Adrenal gland (tissue), 12 donors: ENCODE results near the gene TNS3. TPM values are rescaled to one million over a fixed set of nuclear protein-coding genes. Genes with fewer than 3 reads are reported as not detected.

Experiments
- DNase-seq, 7 donors: peaks; one replicate each; pipeline ENCODE4 v3.0.0-alpha.2; 2019 to 2020
- H3K27ac ChIP-seq, 5 donors: fragments of 200-600 bp; sonication (generic) in 4 of 5; 1 replicate in 3 of 5; 2 replicates in 2 of 5; pipeline versions ENCODE4 v1.5.1 to v1.8.0; 2016 to 2020; ENCODE audit warnings: mild to moderate bottlenecking in 1 of 5
- H3K27me3 ChIP-seq: fragments of 200-600 bp; 2 replicates; pipeline ENCODE4 v1.8.0; 2021
- H3K36me3 ChIP-seq, 2 donors: fragments of 200-600 bp; replicated peaks in 1 of 2; 1 replicate in 1 of 2; 2 replicates in 1 of 2; pipeline versions ENCODE4 v1.5.1 to v1.8.0; 2018 to 2022
- H3K4me1 ChIP-seq, 2 donors: fragments of 200-600 bp; replicated peaks in 1 of 2; 1 replicate in 1 of 2; 2 replicates in 1 of 2; pipeline versions ENCODE4 v1.5.1 to v1.8.0; 2018 to 2021
- H3K4me3 ChIP-seq, 4 donors: fragments of 200-600 bp; sonication (generic) in 3 of 4; one replicate each; pipeline ENCODE4 v1.5.1; 2016 to 2018
- H3K9me3 ChIP-seq, 3 donors: fragments of 200-600 bp; sonication (generic) in 1 of 3; replicated peaks in 1 of 3; 1 replicate in 2 of 3; 2 replicates in 1 of 3; pipeline versions ENCODE4 v1.5.1 to v1.8.0; 2016 to 2021
- POLR2A ChIP-seq, 2 donors: fragments of 450-650 bp; IDR thresholded peaks; one replicate each; pipeline ENCODE4 v1.6.1; 2017; ENCODE audit warnings: antibody characterized with exemption in 2 of 2, mild to moderate bottlenecking in 2 of 2, moderate library complexity in 1 of 2
- WGBS, 4 donors: extraction: QIAGEN DNeasy Blood & Tissue Kit in 2 of 4; methylation state at CpG; one replicate each; pipeline versions ENCODE4 v1.1.5 to v1.1.7; 2013 to 2017; 5-methylcytosine and 5-hydroxymethylcytosine counted together
- intact Hi-C, 2 donors: fragments of 100-400 bp; cut with DNase I; formaldehyde crosslinking; loops; one replicate each; pipeline versions ENCODE4 v1.14.1 to v1.15.0; 2022 to 2023
- polyA plus RNA-seq, 3 donors: library from polyadenylated mRNA; stranded (reverse); fragments of 200-250 nt in 2 of 3; fragments of 350-450 nt in 1 of 3; fragmentation: Illumina TruSeq in 1 of 3; extraction: RNeasy Lipid Tissue Mini Kit (QIAGEN cat#74804) in 1 of 3; gene quantifications; one replicate each; pipeline ENCODE4 v1.2.3, GENCODE V29; 2013 to 2014
- total RNA-seq, 9 donors: library from RNA; depleted of rRNA in 4 of 9; stranded (reverse); fragments of >200 nt in 4 of 9; fragments of 120-200 nt in 1 of 9; fragmentation: NEBNext Ultra II Directional in 1 of 9; extraction: Animal tissue kit (Norgen Biotek cat#: 25700) in 1 of 9; gene quantifications; one replicate each; pipeline versions ENCODE4 v1.1.0 to v1.2.4, GENCODE V29; 2013 to 2023
- TF ChIP-seq, protein P1 (sequence below), 6 experiments: fragments of 450-650 bp in 4 of 6; fragments of 200-600 bp in 2 of 6; sonication (generic) in 1 of 6; IDR thresholded peaks; 1 replicate in 5 of 6; 2 replicates in 1 of 6; pipeline versions ENCODE4 v1.5.1 to v1.8.0; 2016 to 2021; ENCODE audit warnings: antibody characterized with exemption in 6 of 6, mild to moderate bottlenecking in 2 of 6, moderate library complexity in 1 of 6
- donor health status: healthy with polysubstance abuse.
- donor health status: Bipolar disorder and iron deficiency.
- donor health status: DM: yes; HTN: yes; CAD: no.
- donor health status: DM: no; HTN: no; CAD: no.
- donor health status: DM: no; HTN: no; CAD: no.
- donor health status: DM: yes; HTN: yes; CAD: no.

TNS3 gene
- total and polyA plus RNA-seq, 12 donors: 21.0 to 188 (median 99.8) TPM

- H3K4me3 ChIP-seq: no peak overlapping the region
- no peaks in the 10 kb centered on the region for H3K9me3 ChIP-seq
- TF ChIP-seq POLR2A (IDR thresholded peaks at IDR 0.05): no peak
- TF ChIP-seq, protein P1, sequence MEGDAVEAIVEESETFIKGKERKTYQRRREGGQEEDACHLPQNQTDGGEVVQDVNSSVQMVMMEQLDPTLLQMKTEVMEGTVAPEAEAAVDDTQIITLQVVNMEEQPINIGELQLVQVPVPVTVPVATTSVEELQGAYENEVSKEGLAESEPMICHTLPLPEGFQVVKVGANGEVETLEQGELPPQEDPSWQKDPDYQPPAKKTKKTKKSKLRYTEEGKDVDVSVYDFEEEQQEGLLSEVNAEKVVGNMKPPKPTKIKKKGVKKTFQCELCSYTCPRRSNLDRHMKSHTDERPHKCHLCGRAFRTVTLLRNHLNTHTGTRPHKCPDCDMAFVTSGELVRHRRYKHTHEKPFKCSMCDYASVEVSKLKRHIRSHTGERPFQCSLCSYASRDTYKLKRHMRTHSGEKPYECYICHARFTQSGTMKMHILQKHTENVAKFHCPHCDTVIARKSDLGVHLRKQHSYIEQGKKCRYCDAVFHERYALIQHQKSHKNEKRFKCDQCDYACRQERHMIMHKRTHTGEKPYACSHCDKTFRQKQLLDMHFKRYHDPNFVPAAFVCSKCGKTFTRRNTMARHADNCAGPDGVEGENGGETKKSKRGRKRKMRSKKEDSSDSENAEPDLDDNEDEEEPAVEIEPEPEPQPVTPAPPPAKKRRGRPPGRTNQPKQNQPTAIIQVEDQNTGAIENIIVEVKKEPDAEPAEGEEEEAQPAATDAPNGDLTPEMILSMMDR (IDR thresholded peaks at IDR 0.05): no peak
- H3K36me3 ChIP-seq: peaks cover 0 to 25% of the 10 kb centered on the region in 2 donors
- WGBS, 4 donors: 66 to 96% (median 81%) methylated on average over 3 of the region's 3 CpGs
- H3K4me1 ChIP-seq: no peaks in the 10 kb centered on the region
- H3K27ac ChIP-seq: no peak overlapping the region
- DNase-seq: no peak
- no peaks in the 10 kb centered on the region for H3K27me3 ChIP-seq
- intact Hi-C loops: no loop called here
These were observed 274.6 kb downstream of the TNS3 start for GRCh38 chr7:47307311-47307710.

DNA sequence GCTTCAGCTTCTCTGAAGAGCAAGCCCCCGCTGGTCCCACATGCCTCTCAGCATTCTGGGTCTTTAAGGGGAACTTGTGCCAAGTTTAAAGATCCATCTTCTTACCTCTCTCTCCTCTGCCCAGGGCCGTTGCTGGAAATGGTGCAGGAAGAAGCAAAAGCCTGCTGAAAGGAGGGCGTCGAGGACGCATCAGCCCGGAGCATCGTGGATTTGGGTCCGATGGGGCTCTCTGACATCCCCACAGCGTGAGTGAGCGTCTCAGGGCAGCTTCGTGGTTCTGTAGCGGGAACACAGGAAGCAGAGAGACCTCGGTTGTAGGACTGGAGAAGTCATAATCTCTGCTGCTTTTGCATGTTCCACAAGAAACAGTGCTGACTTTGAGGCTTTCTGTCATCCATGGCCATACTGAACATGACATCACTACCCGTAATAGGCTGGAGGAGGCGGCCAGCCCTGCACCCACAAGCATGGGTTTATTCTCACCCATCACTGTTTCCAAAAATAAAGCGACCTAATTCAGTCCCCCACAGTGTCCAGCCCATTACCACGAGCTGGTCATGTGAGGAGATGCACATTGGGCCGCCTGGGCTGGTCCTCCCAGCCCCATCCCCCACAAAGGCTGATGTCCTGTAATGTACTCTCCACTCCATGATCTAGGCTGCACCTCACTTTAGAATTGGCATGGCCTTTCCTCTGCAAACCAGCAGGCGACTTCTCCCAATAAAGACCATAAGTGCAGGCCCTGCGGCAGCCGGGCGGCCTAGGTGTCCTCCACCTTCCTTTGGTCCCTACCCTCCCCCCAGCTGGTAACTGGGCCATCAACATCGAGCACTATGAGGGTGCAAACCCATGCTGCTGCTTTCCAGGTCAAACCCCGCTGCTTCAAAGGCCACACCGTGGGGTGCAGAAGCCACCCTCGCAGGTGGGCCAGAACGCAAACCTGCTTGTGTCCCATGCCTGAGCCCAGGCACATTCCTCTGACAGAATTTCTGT is 276.9 kb downstream of the TNS3 start:
- Histone ChIP-seq H3K4me1 (no peaks in the 10 kb centered on the region), H3K27ac (no peak overlapping the region), H3K36me3 (peaks cover 0 to 48% of the 10 kb centered on the region in 2 donors), H3K4me3 (no peak overlapping the region), H3K9me3 (no peaks in the 10 kb centered on the region), H3K27me3 (no peaks in the 10 kb centered on the region)
- intact Hi-C loops: no loop called here
- DNase-seq: peak in 1 of 7 donors; percentile 9
- WGBS, 4 donors: 88 to 92% (median 89%) methylated on average over 22 to 27 of the region's 27 CpGs
- TF ChIP-seq, protein P1 (IDR thresholded peaks at IDR 0.05): no peak
- no peak for TF ChIP-seq POLR2A (IDR thresholded peaks at IDR 0.05)

DNA sequence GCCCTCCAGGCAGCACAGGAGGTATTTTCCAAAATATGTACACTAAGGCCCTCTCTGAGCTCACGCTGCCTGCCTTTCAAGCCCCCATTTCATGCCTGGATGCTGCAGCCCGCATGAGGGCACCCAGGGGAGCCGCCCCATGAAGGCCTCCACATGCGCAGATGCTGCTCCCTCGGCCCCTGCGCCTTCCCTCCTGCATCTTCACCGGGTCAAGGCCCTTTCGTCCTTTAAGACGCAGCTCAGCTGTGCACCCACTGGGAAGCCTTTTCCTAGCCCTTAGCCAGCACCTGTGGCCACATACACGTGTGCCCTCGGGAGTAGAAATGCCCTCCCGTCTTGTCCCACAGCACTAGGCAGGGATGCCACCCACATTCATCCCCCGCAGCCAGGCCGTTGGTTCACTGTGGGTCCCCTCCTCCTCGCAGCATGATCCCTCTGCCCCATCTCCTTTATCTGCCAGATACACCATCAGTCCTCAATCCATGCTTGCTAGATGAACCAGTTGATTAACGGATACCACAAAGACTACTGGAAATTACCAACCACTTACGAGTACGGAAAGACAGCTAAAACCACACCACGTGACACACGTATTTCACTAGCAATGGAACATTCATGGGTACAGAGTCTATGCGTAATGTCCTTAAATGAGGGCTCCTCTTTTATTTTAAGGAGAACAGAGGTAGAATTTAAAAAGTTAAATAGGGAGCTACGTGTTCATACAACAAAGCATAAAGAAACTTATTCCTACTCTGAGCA is 278.0 kb downstream of the TNS3 start:
- 85 to 94% (median 89%) methylated on average over 16 to 22 of the region's 22 CpGs for WGBS, 4 donors
- H3K27ac ChIP-seq: no peak overlapping the region
- intact Hi-C loops: no loop called here
- no peaks in the 10 kb centered on the region for H3K27me3 ChIP-seq
- TF ChIP-seq, protein P1 (IDR thresholded peaks at IDR 0.05): no peak
- no peak for TF ChIP-seq POLR2A (IDR thresholded peaks at IDR 0.05)
- no peaks in the 10 kb centered on the region for H3K9me3 ChIP-seq
- peaks cover 0 to 48% of the 10 kb centered on the region in 2 donors for H3K36me3 ChIP-seq
- no peak overlapping the region for H3K4me3 ChIP-seq
- H3K4me1 ChIP-seq: no peaks in the 10 kb centered on the region
- no peak for DNase-seq

DNA sequence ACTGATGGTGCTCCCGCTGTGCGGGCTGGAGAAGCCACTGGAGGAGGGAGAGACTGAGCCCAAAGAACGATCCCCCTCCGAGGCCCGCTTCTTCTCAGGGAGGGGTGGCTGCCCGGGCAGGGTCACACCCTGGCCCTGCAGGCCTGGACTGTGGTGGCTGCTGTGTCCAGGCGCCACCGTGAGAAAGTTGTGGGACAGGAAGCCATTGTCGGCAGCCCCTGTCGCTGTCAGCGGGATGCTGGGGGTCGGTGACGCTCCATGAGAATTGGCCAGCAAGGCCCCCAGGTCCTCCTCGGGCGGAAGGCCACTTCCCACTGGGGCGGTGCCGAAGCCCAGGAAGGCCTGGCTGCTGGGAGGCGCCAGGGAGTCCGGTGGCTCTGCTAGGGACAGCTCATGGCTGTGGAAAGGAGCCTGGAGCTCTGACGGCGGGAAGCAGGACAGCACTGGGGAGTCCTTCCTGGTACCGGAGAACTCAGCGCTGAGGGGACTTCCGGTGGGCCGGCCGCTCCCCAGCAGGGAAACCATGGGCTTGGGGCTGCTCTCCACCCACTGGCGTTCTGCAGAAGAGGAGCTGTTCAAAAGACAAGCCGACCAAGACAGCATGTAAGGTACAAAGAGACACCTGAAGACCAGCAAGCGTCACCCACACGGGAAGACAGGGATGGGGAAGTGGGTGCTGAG is 278.8 kb downstream of the TNS3 start:
- no peaks in the 10 kb centered on the region for H3K27me3 ChIP-seq
- peaks cover 0 to 48% of the 10 kb centered on the region in 2 donors for H3K36me3 ChIP-seq
- H3K9me3 ChIP-seq: no peaks in the 10 kb centered on the region
- H3K4me1 ChIP-seq: no peaks in the 10 kb centered on the region
- H3K27ac ChIP-seq: no peak overlapping the region
- no peak for DNase-seq
- intact Hi-C loops: no loop called here
- no peak overlapping the region for H3K4me3 ChIP-seq
- WGBS, 4 donors: 94 to 98% (median 95%) methylated on average over 14 to 30 of the region's 30 CpGs
- TF ChIP-seq POLR2A (IDR thresholded peaks at IDR 0.05): no peak
- TF ChIP-seq, protein P1 (IDR thresholded peaks at IDR 0.05): no peak
